CD1c-positive myeloid dendritic cell (primary cell): ENCODE data around the gene DARS1.

Source experiments
- DNase-seq: peaks from one replicate; pipeline ENCODE4 v3.0.0-alpha.2; 2016; ENCODE audit errors: extremely low spot score

The DARS1 gene

DNA sequence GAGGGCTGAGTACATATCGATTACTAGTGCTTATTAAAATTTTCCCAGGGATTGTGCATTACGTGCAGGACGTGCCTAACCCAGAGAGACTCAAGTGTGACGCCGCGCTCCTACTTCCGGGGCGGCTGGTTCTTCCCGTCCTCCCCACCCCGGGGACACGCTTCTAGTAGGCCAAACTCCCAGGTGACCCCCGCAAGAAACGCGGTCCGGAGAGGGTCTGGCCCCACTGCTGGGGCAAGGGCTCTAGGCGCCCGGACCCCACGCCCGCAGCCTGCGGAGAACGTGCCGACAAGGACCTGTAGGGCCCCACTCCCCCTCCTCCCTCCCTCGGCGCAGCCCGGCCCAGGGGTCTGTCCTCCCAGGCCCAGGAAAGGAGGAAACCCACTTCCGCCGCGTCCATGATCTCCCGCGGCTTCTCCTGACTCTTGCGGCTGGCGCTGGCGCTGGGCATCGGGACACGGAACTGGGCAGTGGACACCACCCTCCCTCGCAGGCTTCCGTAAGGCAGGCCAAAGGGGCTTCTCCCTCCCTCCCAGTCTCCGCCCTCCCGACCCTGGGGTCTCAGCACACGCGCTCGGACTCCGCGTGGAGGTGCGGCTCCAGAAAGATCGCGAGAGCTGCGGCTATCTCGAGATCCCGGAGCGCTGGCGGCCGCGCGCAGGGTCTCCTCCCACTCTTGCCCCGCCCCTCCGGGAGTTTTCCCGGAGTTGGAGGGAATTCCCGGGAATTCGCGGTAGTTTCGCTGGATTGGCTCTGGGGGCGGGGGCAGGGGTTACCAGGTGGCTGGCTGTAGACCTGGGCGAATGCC is at the start of gene DARS1:
TSS of gene DARS1 (minus strand) at position 609 of the 808 bp plus-strand sequence. CDS start at position 451, 158 bp downstream.
- DNase-seq, result peak; percentile 90

DNA sequence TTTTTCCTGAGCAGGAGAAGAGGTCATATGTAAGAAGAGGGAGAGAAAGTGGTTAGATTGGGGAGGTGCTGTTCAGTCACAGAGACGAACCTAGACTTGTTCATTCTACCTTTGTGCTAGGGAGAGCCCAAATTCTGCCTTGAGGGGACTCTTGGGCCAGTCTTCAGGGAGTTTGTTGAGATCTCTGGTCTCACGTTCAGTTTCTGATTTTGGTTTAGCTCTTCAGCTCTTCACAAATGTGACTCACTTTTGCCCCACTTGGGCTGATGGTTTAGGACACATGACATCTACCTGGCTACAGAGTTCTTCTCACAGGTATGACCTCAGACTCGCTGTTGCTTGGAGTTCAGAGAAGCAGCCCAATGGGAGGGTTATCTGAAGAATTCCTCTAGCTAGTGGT is 49.2 kb upstream of the DARS1 start:
- no peak for DNase-seq

DNA sequence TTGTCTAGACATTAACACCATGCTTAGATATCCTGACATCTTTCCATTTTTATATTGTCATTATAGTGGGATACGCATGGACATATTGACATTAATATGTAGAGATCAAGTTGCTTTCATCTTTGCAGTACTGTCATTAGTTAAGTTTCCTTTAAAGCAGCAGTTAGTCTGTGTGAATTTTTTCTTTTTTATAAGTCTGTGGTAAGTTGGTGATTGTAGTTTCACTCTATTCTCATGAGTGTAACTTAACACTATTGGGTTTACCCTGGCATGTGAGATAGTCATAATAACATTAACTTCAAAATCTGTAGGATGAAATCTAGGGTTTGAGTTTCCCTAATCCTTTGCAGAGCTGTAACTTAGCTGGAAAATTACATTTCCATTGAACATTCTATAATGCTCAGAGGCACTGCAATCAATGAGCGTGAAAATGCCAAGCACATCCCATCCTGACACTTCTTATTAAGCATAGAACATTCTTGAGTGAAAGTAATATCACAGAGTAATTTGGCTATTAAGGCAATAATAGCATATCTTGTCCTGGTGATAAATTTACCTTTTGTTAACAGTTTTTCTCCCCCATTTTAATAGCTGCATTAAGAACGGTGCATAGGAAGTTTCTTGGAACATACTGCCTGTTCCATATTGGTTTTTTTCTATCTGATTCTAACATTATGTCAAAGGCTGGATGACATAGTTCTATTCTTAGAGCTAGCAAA is 47.5 kb upstream of the DARS1 start:
- no peak for DNase-seq

DNA sequence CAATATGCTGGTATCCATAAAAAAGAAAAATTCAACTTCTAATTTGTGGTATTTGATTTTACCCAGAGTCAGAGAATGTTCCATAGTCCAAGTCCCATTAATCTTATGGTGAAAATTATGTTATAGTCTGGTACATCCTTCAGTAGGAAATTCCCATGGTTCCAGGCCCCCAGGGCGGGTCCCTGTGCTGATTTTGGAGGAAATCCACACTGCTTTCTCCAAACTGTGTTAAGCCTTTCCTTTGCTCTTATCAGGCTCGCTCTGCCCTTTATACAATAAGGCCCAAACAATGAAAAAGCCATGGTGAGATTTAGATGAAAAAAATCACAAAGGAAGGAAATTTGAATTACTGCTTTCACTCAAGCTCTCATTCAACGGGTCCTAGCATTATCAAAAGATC is 46.8 kb upstream of the DARS1 start:
- no peak for DNase-seq

DNA sequence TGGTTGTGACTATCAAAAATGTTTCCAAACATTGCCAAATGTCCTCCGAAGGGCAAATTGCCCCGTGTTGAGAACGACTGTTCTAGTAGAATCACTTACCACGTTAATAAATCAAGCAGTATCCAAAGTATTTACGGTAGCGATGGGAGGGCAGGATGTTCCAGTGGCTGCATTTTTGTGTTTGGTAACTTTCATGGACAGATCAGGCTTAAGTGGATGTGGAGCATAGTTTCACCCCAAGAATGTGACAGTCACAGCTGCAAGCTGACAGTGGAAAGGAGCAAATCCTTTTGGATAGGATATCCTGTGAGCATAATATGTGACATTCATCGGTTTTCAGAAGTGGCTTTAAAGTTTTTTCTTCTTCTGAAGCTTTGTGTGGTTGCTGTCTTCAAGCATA is 46.3 kb upstream of the DARS1 start:
- DNase-seq, result no peak

DNA sequence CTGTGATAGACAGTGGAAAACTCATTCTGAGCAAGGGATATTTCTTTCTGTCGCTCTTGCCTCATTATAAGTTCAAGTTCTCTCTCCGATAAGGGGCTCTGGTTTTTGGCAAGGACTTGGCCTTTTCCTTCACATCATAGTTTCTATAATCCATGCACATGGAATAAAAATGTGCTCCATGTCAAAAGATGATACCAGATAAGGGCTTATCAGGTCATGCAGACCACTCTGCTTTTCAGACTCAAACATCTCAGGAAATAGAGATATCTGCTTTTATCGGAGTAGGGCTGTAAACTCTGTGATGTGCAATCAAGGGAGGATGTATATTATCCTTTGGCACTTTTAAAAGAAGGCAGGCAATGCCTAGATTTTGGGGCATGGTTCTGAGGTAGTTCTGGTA is 45.0 kb upstream of the DARS1 start:
- DNase-seq, result no peak

DNA sequence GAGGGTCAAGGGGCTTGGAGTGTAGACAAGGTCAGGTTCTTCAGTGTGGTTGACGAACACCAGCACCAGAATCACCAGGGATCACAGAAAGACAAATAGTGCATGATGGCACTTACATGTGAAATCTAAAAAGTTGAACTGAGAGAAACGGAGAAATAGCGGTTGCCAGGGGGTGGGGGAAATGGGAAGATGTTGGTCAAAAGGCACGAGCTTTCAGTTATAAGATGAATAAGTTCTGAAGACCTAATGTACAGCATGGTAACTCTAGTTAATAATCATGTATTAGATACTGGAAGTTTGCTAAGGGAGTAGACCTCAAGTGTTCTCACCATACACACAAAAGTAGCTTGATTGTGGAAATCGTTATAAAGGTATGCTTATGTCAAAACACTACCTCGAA is 43.7 kb upstream of the DARS1 start:
- peak; percentile 37 for DNase-seq

DNA sequence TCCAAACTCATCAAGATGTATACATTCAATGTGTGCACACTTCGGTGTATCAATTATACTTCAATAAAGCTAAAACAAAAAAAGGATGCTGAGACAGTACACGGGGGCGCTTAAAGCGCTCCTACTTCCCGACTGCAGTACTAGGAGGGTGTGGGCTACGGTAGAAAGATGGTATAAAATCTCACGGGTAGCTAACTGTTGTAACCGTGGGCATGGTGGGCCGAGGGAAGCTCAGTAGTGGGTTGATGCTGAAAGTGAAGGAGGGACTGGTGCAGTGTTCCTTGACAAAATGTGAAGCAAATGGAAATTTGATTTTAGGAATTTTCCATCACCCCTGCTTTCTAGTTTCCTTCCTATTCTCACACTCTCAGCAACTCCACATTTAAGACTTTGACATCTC is 42.6 kb upstream of the DARS1 start:
- DNase-seq, result no peak

DNA sequence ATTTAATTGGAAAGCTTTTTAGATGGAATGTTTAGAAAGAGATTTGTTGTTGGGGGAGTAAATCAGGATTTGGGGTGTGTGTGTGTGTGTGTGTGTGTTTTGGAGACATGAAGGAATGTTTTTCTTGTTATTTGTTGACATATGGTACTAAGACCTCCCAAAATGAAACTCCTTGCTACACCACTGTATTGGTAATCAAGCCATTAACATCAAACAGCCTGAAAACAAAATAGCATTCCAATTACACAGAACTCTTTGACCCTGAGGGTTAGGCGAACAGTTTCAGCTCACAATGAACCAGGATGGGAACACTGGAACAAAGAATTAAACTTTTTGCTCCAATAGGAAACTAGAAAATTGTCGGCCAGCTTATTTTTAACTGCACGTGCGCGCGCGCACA is 41.7 kb upstream of the DARS1 start:
- DNase-seq, result no peak

DNA sequence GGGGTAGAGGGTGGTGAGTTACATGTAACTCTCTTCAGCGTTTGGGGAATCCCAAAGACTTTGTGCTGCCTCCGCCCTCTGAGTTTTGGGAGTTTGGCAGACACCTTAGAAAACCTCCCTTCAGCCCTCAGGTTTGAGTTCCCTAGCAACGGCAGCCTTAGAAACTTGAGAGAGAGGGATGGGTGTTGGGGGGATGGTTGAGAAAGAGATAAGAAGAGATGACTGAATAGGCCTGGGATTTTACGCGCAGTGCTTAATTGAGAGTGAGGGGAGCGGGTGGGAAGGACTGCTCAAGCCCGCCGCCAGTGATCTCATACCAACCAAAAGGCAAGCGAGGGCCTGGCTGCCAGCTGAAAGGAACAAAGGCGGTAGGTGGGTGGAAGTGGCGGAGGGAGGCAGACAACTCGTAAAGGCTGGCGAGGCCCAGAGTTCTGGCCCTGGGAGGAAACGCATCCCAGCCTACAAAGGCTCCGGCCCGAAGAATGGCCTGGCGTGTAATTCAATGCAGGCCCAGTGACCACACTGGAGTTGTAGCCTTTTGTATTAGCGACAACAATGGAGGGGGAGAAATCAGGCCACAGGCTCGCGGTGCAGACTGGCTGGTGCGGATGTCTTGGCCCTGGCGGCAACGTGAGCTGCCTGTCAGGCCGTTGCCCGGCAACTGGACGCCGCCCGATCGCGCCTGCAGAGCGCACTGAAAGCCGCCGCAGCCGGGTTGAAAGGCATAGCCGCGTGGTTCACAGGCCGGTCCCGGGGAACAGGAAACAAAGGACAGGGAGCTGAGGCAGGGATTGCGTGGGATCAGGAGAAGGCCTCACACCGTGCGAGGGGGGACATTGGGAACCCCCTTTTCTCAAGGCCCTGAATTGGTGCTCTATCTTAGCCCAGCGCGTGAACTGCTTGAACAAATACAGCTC is 39.9 kb upstream of the DARS1 start:
- peak; percentile 36 for DNase-seq

DNA sequence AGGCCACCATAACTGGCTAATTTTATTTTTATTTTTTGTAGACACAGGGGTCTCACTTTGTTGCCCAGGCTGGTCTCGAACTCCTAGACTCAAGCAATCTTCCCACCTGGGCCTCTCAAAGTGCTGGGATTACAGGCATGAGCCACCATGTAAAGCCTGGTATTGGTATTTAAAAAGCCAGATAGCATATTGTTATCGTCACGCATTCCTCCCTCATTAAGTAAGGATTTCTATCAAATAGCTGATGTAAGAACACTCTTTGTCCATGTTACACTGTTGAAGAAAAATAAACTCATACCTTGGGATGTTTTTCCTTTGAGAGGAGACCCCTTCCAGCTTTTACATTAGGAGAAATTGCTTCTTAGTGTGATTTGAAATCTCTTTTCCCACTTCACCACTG is 39.2 kb upstream of the DARS1 start:
- DNase-seq, result no peak

DNA sequence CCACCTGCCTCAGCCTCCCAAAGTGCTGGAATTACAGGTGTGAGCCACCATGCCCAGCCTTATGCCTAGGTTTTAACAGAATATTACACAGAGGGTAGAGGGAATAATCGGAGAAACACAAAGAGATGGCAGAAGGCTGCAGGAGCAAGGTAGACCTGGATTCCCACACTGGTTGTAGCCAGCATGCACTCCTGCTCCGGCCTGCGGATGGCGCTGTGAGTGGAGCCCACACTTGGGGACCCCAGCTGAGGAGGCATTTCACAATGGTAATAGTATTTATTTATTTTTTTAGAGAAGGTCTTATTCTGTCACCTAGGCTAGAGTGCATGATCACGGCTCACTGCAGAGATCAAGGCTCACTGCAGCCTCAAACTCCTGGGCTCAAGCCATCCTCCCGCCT is 38.8 kb upstream of the DARS1 start:
- DNase-seq, result no peak

DNA sequence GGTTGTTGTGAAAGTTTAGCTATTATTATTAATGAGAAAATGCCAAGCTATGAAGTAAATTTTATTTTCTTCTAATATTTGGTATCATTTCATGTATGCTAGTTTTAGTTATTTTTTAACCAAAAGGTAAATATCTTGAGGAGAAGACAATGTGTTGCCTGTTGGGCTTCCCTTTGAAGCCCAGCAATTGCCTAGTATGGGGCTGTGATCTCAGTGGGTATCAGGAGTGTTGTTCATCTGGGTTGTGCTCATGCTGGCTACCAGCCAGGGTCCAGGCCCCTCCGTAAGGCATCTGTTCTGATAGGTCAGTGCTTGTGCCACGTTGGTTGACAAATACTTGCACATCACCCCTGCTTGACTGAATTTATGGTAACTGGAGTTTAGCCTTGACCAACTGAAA is 38.0 kb upstream of the DARS1 start:
- DNase-seq, result no peak

DNA sequence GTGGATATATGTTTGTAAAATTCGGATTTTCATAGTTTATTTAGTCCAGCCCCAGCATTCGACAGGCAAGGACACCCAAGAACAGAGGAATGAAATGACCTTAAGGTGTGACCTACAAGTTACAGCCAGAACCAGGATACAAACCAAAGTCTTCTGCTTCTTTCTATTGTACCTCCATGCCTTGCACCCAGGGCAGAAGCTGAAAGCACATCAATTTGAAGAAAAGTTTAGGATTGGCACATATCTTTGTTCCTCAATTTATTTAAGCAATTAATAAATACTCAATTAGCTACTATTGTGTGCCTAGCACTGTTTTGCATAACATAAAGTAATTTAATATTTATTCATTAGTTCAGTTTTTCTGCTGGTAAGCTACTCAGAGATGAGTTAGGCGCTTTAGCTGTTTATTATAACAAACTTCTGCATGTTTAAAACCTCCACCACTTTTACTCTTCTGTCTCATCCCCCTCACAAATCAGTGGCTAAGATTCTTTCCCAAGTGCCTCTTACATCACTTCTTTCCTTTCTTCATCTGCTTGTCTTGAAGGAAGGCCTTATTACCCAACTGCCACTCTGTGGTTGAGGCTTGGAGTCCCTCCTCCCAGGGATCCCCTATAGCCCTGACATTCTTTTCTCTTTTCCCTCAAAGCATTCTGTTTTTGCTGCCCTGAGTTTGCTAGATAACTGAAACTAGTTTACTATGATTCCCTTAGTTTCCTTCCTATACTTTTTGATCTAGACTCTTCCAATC is 37.1 kb upstream of the DARS1 start:
- DNase-seq, result peak; percentile 62

DNA sequence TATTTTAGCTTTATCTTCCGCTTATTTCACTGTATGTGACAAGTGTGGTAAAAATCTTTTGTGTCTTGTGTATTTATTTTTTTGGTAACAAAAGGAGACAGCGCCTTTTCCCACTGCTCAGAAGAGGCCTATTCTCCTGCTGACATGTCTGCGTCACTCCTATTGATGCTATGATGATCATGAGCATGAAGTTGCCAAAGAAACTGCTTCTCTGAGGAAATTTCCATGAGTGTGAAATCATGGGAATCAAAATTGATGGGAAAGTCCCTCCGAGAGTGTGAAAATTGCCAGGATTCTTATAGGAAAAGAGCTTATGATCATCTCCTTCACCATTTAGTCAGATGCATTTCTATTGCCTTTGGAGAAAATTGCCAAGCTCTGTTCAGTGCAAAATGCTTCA is 36.5 kb upstream of the DARS1 start:
- DNase-seq, result no peak

DNA sequence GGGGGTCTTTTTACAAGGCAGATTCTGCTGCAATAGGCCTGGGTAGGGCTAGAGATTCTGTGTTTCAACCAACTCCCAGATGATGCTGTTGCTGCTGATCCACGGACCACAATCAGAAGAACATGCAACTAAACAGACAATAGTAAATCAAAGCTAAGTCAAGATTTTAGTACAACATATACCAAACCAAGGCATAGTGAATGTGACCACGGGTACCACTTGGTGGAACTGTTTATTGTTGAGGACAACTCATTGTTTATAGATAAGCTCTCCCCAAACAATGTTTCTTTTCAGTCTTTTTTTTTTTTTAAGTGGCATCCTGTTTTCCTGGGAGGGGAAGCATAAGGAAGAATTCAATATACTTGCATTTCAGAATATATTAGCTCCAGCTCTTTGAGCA is 36.0 kb upstream of the DARS1 start:
- no peak for DNase-seq

DNA sequence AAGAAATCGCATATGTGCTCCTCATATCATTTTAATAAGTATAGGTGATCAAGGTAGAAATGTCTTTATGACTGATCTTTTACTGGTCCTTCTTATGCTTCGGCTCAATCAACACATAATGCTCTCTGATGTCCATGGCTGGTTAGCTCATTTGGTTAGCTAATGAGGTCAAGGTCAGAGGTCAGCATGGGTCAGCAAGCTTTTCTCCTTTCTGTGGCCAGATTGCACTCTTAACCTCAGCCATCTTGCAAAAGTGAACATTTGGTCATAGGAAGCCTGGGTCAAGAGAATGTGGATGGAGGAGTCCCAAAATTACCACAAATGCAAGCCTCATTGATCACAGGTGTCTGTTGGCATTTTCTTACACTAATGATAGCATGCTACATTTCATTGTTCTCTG is 35.4 kb upstream of the DARS1 start:
- no peak for DNase-seq

DNA sequence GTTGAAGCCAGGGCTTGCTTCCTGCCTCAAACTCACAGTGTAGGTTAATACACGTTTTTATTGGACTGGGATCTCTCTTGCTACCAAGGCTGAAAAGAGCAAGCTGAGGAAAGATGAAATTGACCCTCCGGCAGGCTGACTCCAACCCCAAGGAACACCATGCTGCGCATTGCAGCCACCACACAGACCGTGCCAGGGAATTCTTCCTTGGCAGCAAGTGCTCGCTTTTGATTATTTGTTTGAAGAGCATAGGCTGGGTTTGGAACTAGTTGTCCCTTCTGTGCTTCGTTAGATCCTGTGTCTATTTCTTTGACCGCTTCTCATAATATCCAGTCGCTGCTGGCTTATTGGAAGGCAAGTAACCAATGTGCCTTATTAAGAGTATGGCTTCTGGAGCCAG is 34.4 kb upstream of the DARS1 start:
- DNase-seq, result no peak

DNA sequence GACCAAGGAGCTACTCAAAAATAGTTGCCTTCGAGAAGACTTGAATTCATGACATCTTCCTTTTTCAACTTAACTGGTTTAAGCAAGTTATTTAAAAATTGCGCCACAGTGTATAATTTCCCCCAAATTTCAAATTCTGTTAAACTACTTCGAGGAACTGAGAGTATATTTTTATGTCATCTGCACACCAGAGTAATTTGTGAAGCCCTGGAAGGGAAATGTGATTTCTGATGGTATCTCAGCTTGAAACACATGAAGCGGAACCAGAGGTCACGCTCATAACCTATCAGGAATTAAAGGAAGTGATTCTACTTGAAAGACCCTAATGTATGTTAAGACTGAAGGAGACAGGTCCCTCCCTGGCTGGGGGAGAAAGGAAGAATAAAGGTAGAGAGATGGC is 33.9 kb upstream of the DARS1 start:
- peak; percentile 93 for DNase-seq

DNA sequence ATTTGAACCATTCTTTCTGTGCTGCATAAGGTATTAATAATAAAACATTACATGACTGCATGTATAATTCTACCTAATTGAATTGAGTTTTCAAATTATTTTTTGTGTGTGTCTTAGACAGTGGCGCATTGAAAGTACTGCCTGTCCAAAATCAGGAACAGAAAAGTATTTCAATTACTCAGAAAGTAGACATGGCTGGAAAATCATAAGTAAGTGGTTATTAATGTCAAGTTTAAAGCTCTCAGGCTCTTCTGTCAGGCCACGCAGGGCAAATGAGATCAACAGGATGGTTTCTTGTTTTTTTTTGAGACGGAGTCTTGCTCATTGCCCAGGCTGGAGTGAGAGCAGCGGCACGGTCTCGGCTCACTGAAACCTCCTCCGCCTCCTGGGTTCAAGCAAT is 32.4 kb upstream of the DARS1 start:
- DNase-seq, result peak; percentile 60

DNA sequence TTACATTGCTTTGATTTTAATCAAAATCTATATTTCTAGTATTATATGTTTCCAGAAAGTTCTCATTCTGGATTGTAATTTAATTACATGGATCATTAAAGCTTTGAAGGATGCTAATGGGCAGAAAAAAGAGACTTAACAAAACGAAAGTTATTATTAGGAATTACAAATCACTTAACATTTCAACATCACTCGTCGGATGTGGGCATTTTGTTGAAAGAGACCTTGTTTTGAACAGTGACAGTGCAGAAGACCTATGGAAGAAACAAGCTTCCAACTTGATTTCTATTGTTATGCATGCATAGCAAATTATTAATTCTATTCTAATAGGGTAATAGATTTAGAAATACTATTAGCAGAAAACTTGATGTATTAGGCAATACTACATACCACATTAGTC is 31.4 kb upstream of the DARS1 start:
- DNase-seq, result peak; percentile 46

DNA sequence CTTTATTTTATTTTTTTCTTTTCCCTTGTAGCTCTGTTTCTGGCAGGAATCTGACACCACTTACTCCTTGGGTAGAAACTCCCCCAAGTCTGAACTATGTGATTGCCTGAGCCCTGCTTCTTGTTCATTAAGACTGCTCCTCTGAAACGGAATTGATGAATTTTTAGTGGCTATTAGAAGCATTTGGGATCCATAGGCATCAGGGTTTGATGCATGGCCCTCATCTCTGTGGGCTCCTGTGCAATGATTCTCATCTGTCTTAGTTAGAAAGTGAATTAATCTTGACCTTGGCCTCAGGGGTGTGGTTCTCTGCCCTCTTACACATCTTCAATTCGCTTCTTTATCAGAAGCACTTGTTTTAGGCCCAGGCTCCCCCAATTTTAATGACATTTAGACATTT is 31.0 kb upstream of the DARS1 start:
- DNase-seq, result no peak
